Parathyroid adenoma (tissue), 2 donors: Measurements from ENCODE around the gene SATB1.

Experiments used
- H2AFZ ChIP-seq: fragments of 300-600 bp; sonication (generic); one replicate; pipeline ENCODE4 v1.7.0; 2017; ENCODE audit warnings: antibody characterized with exemption, mild to moderate bottlenecking
- H3K27ac ChIP-seq: fragments of 300-600 bp; sonication (generic); one replicate; pipeline ENCODE4 v1.7.0; 2017
- H3K27me3 ChIP-seq: fragments of 300-600 bp; sonication (generic); one replicate; pipeline ENCODE4 v1.7.0; 2017; ENCODE audit warnings: low read length; ENCODE audit not compliant: control insufficient read depth, insufficient read depth
- H3K36me3 ChIP-seq: fragments of 300-600 bp; sonication (generic); one replicate; pipeline ENCODE4 v1.7.0; 2017; ENCODE audit warnings: low read length; ENCODE audit not compliant: control insufficient read depth, insufficient read depth
- H3K4me1 ChIP-seq: fragments of 300-600 bp; sonication (generic); one replicate; pipeline ENCODE4 v1.7.0; 2017; ENCODE audit warnings: control low read depth
- H3K4me2 ChIP-seq: fragments of 300-600 bp; sonication (generic); one replicate; pipeline ENCODE4 v1.7.0; 2017; ENCODE audit warnings: low read length
- H3K4me3 ChIP-seq: fragments of 300-600 bp; sonication (generic); one replicate; pipeline ENCODE4 v1.7.0; 2017; ENCODE audit warnings: low read depth, low read length
- H3K79me2 ChIP-seq: fragments of 300-600 bp; sonication (generic); one replicate; pipeline ENCODE4 v1.7.0; 2017; ENCODE audit warnings: control low read depth
- H3K9ac ChIP-seq: fragments of 300-600 bp; sonication (generic); one replicate; pipeline ENCODE4 v1.7.0; 2017; ENCODE audit warnings: mild to moderate bottlenecking
- H3K9me3 ChIP-seq: fragments of 300-600 bp; sonication (generic); one replicate; pipeline ENCODE4 v1.7.0; 2017; ENCODE audit warnings: low read length; ENCODE audit not compliant: control insufficient read depth
- CTCF ChIP-seq: fragments of 300-600 bp; sonication (generic); IDR thresholded peaks from one replicate; pipeline ENCODE4 v1.7.0; 2017; ENCODE audit warnings: antibody characterized with exemption, mild to moderate bottlenecking
- donor health status: primary hyperparathyroidism.

The SATB1 gene

DNA sequence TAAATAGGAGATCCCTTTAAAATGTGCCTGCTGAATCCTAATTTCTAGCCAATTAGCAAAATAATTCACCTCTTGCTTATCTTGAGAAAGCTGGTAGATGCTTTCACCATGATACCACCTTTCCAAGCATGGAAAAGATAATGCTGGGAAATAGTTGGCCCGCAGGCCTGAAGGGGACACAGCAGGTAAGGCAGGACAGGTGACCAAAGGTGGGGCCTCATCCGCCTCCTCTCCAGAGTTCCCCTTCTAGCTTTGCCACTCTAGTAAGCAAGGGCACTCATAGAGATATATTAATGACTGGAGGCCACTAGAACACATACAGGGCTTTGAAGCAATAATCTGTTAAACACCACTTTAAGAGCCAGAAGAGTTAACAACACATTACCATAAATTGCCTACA is 45.5 kb downstream of the SATB1 start:
- no peak overlapping the region for H2AFZ ChIP-seq
- H3K9ac ChIP-seq = no peak overlapping the region
- H3K36me3 ChIP-seq = no peaks in the 10 kb centered on the region
- no peaks in the 10 kb centered on the region for H3K9me3 ChIP-seq
- H3K27ac ChIP-seq = no peak overlapping the region
- H3K4me2 ChIP-seq = no peak overlapping the region
- no peak overlapping the region for H3K4me3 ChIP-seq
- no peaks in the 10 kb centered on the region for H3K79me2 ChIP-seq
- H3K27me3 ChIP-seq = no peaks in the 10 kb centered on the region
- no peak for TF ChIP-seq CTCF
- H3K4me1 ChIP-seq = peaks cover 2% of the 10 kb centered on the region

GRCh38 chr3:18378218-18378617 is 46.9 kb downstream of the SATB1 start:
- Histone ChIP-seq H3K27ac (no peak overlapping the region), H3K9ac (no peak overlapping the region), H3K4me3 (no peak overlapping the region), H3K27me3 (no peaks in the 10 kb centered on the region), H3K9me3 (no peaks in the 10 kb centered on the region), H2AFZ (no peak overlapping the region), H3K4me1 (peaks cover 2% of the 10 kb centered on the region), H3K79me2 (no peaks in the 10 kb centered on the region), H3K36me3 (no peaks in the 10 kb centered on the region), H3K4me2 (no peak overlapping the region)
- TF ChIP-seq CTCF = no peak

DNA sequence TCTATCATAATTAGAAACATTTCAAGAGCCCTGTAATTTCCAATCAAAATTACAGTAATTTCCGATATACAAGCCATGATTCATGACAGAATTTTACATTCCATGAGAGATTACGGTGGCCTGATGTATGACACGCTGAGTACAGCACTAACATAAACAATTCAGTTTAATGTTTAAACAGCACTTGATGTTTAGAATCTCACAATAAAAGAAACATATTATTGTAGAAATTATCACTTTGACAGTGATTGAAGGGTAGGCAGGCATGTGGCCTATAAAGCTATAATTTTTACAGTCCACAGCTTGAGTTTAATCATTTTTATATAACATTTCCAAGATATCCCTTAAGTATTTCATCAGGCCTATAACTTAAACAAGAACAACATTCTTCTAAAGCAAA is 48.5 kb downstream of the SATB1 start:
- no peak overlapping the region for H3K4me3 ChIP-seq
- H3K27ac ChIP-seq = no peak overlapping the region
- H3K4me2 ChIP-seq = no peak overlapping the region
- H3K36me3 ChIP-seq = no peaks in the 10 kb centered on the region
- no peaks in the 10 kb centered on the region for H3K79me2 ChIP-seq
- TF ChIP-seq CTCF = no peak
- H3K27me3 ChIP-seq = no peaks in the 10 kb centered on the region
- no peaks in the 10 kb centered on the region for H3K9me3 ChIP-seq
- no peak overlapping the region for H2AFZ ChIP-seq
- no peak overlapping the region for H3K9ac ChIP-seq
- H3K4me1 ChIP-seq = peaks cover 2% of the 10 kb centered on the region

GRCh38 chr3:18372786-18373405 is 52.2 kb downstream of the SATB1 start:
- Histone ChIP-seq H3K9ac (no peak overlapping the region), H3K4me1 (no peaks in the 10 kb centered on the region), H3K9me3 (no peaks in the 10 kb centered on the region), H3K27me3 (no peaks in the 10 kb centered on the region), H2AFZ (no peak overlapping the region), H3K36me3 (no peaks in the 10 kb centered on the region), H3K4me2 (no peak overlapping the region), H3K79me2 (no peaks in the 10 kb centered on the region), H3K4me3 (no peak overlapping the region), H3K27ac (no peak overlapping the region)
- TF ChIP-seq CTCF = no peak

DNA sequence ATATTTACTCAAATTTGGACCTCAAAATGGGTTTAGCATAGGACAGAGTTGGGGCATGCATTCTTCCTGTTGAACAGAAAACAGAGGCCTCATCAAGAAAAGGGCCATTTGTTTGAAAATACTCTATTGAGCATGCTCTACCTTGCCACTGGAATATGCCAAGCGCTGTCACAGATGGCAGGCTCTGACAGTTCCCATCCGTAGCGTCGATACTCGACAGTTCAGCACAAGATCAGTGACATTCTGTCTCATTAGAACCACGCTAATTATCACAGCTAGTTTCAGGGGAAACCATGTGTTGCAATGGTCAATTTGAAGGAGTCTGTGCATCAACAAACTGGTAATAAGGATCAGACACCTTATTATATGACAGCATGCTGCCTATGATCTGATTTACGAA is 54.5 kb downstream of the SATB1 start:
- H3K27me3 ChIP-seq = no peaks in the 10 kb centered on the region
- H3K9ac ChIP-seq = no peak overlapping the region
- no peak overlapping the region for H3K4me2 ChIP-seq
- no peaks in the 10 kb centered on the region for H3K9me3 ChIP-seq
- no peak overlapping the region for H3K4me3 ChIP-seq
- no peak overlapping the region for H3K27ac ChIP-seq
- no peak overlapping the region for H2AFZ ChIP-seq
- no peaks in the 10 kb centered on the region for H3K4me1 ChIP-seq
- TF ChIP-seq CTCF = no peak
- H3K36me3 ChIP-seq = no peaks in the 10 kb centered on the region
- no peaks in the 10 kb centered on the region for H3K79me2 ChIP-seq
